Smooth muscle cell (in vitro differentiated cells): Measurements from ENCODE around the gene RRAGA. TPM values are rescaled to one million over a fixed set of nuclear protein-coding genes. Genes with fewer than 3 reads are reported as not detected.
A peak's percentile ranks its signal among the peaks of the same experiment; 100 is the strongest.

Experiments
- DNase-seq: peaks from one replicate; lab custom pipeline; 2025; ENCODE audit not compliant: unreplicated experiment; lab: John Stamatoyannopoulos, UW
- H2AFZ ChIP-seq: fragments of 200-600 bp; sonication (generic); 2 replicates; pipeline ENCODE4 v1.6.0; 2016; ENCODE audit warnings: antibody characterized with exemption, low read depth, mild to moderate bottlenecking
- H3F3A ChIP-seq: fragments of 200-600 bp; sonication (generic); 2 replicates; pipeline ENCODE4 v1.6.0; 2017; ENCODE audit warnings: antibody characterized with exemption, low read depth
- H3K27ac ChIP-seq: fragments of 200-600 bp; sonication (generic); 2 replicates; pipeline ENCODE4 v1.5.1; 2016; ENCODE audit warnings: low read depth, mild to moderate bottlenecking
- H3K27me3 ChIP-seq: fragments of 200-600 bp; sonication (generic); 2 replicates; pipeline ENCODE4 v1.6.1; 2016; ENCODE audit warnings: low read depth, mild to moderate bottlenecking
- H3K36me3 ChIP-seq: fragments of 200-600 bp; sonication (generic); 2 replicates; pipeline ENCODE4 v1.5.1; 2016; ENCODE audit warnings: low read depth
- H3K4me1 ChIP-seq: fragments of 200-600 bp; sonication (generic); 2 replicates; pipeline ENCODE4 v1.5.1; 2016; ENCODE audit warnings: low read depth
- H3K4me2 ChIP-seq: fragments of 200-600 bp; sonication (generic); 2 replicates; pipeline ENCODE4 v1.6.0; 2016; ENCODE audit warnings: mild to moderate bottlenecking
- H3K4me3 ChIP-seq: fragments of 200-600 bp; sonication (generic); 2 replicates; pipeline ENCODE4 v1.5.1; 2016; ENCODE audit warnings: mild to moderate bottlenecking
- H3K79me2 ChIP-seq: fragments of 200-600 bp; sonication (generic); 2 replicates; pipeline ENCODE4 v1.6.0; 2016; ENCODE audit warnings: low read depth, mild to moderate bottlenecking
- H3K9ac ChIP-seq: fragments of 200-600 bp; sonication (generic); 2 replicates; pipeline ENCODE4 v1.6.0; 2016; ENCODE audit warnings: low read depth
- H3K9me3 ChIP-seq: fragments of 200-600 bp; sonication (generic); replicated peaks from 2 replicates; pipeline ENCODE4 v1.5.1; 2016; ENCODE audit warnings: low read depth
- H4K20me1 ChIP-seq: fragments of 200-600 bp; sonication (generic); 2 replicates; pipeline ENCODE4 v1.6.0; 2016; ENCODE audit warnings: low read depth
- WGBS: methylation state at CpG from one replicate; pipeline ENCODE4 v1.1.7; 2016; ENCODE audit warnings: low lambda C conversion rate; 5-methylcytosine and 5-hydroxymethylcytosine counted together
- polyA plus RNA-seq: library from polyadenylated mRNA; unstranded; fragments of >200 nt; fragmentation: Nextera tagmentation; extraction: Ambion mirVana; gene quantifications from 2 replicates; pipeline ENCODE4 v1.2.1, GENCODE V29; 2016
- total RNA-seq: library from RNA; depleted of rRNA; stranded (reverse); fragments of >200 nt; gene quantifications from 2 replicates; pipeline ENCODE4 v1.2.3, GENCODE V29; 2014
- TF ChIP-seq, protein P1 (sequence below): fragments of 200-600 bp; sonication (generic); IDR thresholded peaks from 2 replicates; pipeline ENCODE4 v1.5.1; 2017; ENCODE audit warnings: borderline replicate concordance, mild to moderate bottlenecking, antibody characterized with exemption; ENCODE audit not compliant: insufficient read depth, poor library complexity, severe bottlenecking

RRAGA gene, protein sequence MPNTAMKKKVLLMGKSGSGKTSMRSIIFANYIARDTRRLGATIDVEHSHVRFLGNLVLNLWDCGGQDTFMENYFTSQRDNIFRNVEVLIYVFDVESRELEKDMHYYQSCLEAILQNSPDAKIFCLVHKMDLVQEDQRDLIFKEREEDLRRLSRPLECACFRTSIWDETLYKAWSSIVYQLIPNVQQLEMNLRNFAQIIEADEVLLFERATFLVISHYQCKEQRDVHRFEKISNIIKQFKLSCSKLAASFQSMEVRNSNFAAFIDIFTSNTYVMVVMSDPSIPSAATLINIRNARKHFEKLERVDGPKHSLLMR
- total RNA-seq (93.1 and 101 TPM in 2 replicates), polyA plus RNA-seq (136 and 139 TPM in 2 replicates)

- peak within 1 kb of the TSS; percentile 73 for H3K4me3 ChIP-seq
- 1% methylated on average over 77 of the region's 82 CpGs for WGBS
- peak; percentile 83 for DNase-seq
- peaks cover 14% of the 10 kb centered on the region for H3F3A ChIP-seq
- H3K27ac ChIP-seq = peak within 1 kb of the TSS; percentile 83
- peak within 1 kb of the TSS; percentile 88 for H3K4me2 ChIP-seq
- H3K4me1 ChIP-seq = peaks cover 15% of the 10 kb centered on the region
- no peaks in the 10 kb centered on the region for H3K9me3 ChIP-seq
- peak within 1 kb of the TSS; percentile 87 for H3K9ac ChIP-seq
- H3K79me2 ChIP-seq = peaks cover 33% of the 10 kb centered on the region
- H4K20me1 ChIP-seq = peaks cover 35% of the 10 kb centered on the region
- TF ChIP-seq, protein P1, sequence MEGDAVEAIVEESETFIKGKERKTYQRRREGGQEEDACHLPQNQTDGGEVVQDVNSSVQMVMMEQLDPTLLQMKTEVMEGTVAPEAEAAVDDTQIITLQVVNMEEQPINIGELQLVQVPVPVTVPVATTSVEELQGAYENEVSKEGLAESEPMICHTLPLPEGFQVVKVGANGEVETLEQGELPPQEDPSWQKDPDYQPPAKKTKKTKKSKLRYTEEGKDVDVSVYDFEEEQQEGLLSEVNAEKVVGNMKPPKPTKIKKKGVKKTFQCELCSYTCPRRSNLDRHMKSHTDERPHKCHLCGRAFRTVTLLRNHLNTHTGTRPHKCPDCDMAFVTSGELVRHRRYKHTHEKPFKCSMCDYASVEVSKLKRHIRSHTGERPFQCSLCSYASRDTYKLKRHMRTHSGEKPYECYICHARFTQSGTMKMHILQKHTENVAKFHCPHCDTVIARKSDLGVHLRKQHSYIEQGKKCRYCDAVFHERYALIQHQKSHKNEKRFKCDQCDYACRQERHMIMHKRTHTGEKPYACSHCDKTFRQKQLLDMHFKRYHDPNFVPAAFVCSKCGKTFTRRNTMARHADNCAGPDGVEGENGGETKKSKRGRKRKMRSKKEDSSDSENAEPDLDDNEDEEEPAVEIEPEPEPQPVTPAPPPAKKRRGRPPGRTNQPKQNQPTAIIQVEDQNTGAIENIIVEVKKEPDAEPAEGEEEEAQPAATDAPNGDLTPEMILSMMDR = peak; percentile 89
- H3K27me3 ChIP-seq = no peaks in the 10 kb centered on the region
- H3K36me3 ChIP-seq = no peaks in the 10 kb centered on the region
- peak within 1 kb of the TSS; percentile 92 for H2AFZ ChIP-seq
Measured at GRCh38 chr9:19048966-19049916, at the start of gene RRAGA. TSS of gene RRAGA (plus strand) at chr9:19049427. CDS start at chr9:19049660, 233 bp downstream.

GRCh38 chr9:19000133-19000532 is 49.1 kb upstream of the RRAGA start:
- Histone ChIP-seq H3K4me3 (no peak overlapping the region), H3K27me3 (no peaks in the 10 kb centered on the region), H4K20me1 (no peaks in the 10 kb centered on the region), H3F3A (no peaks in the 10 kb centered on the region), H2AFZ (no peak overlapping the region), H3K9ac (no peak overlapping the region), H3K36me3 (no peaks in the 10 kb centered on the region), H3K27ac (no peak overlapping the region), H3K4me1 (peaks cover 3% of the 10 kb centered on the region), H3K4me2 (no peak overlapping the region), H3K9me3 (no peaks in the 10 kb centered on the region), H3K79me2 (no peaks in the 10 kb centered on the region)
- TF ChIP-seq, protein P1 = no peak
- no peak for DNase-seq
- 87% methylated on average over 15 of the region's 16 CpGs for WGBS

GRCh38 chr9:19009391-19009965 is 39.7 kb upstream of the RRAGA start:
- Histone ChIP-seq H3K79me2 (no peaks in the 10 kb centered on the region), H3K9ac (no peak overlapping the region), H3K4me3 (no peak overlapping the region), H3K27ac (no peak overlapping the region), H3K36me3 (no peaks in the 10 kb centered on the region), H4K20me1 (no peaks in the 10 kb centered on the region), H3F3A (no peaks in the 10 kb centered on the region), H3K4me2 (no peak overlapping the region), H3K9me3 (no peaks in the 10 kb centered on the region), H3K27me3 (peaks cover 8% of the 10 kb centered on the region), H2AFZ (no peak overlapping the region), H3K4me1 (no peaks in the 10 kb centered on the region)
- TF ChIP-seq, protein P1 = no peak
- WGBS = 93% methylated on average over 5 of the region's 5 CpGs
- no peak for DNase-seq
